GM12873 (cell line): ENCODE data around the gene VWA3B.

Source experiments
- TF ChIP-seq, protein P1 (sequence below): IDR thresholded peaks from 2 replicates; pipeline ENCODE4 v1.5.1; 2012; ENCODE audit warnings: low read depth, mild to moderate bottlenecking, moderate library complexity, low read length, control low read depth; ENCODE audit not compliant: insufficient read depth; ENCODE audit errors: missing control alignments

The VWA3B gene

DNA sequence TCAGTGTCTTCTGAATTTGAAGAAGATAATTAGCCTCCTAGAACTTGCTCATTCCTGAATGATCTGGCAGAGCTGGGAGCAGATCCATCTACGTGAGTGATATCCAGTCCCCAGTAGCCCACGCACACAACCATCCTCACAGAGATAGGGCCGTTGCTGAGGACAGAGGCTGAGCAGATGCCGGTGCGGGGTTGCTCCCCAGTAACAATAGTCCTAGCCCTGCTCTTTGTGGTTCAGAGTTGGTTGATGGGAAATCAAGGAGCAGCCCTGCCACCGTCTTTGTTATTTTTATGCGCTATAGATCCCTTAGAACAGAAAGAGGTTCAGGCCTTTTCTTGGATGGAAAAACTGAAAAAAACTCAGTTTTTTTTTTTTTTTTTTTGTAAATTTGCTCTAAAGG is 69.3 kb downstream of the VWA3B start:
- TF ChIP-seq, protein P1, sequence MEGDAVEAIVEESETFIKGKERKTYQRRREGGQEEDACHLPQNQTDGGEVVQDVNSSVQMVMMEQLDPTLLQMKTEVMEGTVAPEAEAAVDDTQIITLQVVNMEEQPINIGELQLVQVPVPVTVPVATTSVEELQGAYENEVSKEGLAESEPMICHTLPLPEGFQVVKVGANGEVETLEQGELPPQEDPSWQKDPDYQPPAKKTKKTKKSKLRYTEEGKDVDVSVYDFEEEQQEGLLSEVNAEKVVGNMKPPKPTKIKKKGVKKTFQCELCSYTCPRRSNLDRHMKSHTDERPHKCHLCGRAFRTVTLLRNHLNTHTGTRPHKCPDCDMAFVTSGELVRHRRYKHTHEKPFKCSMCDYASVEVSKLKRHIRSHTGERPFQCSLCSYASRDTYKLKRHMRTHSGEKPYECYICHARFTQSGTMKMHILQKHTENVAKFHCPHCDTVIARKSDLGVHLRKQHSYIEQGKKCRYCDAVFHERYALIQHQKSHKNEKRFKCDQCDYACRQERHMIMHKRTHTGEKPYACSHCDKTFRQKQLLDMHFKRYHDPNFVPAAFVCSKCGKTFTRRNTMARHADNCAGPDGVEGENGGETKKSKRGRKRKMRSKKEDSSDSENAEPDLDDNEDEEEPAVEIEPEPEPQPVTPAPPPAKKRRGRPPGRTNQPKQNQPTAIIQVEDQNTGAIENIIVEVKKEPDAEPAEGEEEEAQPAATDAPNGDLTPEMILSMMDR, result no peak

DNA sequence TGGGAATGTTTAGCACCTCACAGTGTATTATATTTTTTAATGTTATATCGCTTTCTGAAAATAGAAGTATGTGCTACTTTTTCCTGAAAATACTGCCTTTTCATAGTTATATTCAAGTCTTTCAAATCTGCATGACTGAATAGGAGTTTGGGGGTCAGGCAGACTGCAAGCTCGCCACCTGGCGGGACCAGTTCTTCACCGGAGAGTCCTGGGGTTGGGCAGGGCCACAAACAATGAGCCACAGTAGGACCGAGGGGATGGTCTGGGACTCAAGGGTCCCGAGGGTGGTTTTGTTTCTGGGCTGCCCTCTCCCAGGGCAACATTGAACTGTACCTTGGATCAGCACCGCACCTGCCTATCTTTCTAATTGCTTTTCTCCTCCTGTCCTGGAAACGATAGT is 70.6 kb downstream of the VWA3B start:
- TF ChIP-seq, protein P1, result peak; percentile 55

DNA sequence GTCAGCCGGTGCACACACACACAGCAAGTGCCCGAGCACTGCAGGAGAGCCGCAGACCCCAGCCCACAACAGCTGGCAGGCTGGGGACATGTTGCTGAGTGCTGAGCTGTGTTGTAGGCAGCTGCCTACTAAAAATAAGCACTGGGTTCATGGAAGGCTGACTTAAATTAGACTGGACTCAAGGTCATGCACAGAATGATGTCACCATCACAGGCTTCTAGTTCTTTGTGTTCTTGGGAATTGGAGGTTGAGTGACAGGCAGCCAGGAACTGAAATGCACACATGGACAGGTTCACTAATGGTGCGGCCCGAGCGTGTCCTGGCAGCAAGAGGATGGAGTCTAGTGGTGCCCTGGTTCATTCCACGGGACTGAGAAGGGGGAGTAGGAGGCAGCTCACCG is 71.3 kb downstream of the VWA3B start:
- TF ChIP-seq, protein P1, result no peak

DNA sequence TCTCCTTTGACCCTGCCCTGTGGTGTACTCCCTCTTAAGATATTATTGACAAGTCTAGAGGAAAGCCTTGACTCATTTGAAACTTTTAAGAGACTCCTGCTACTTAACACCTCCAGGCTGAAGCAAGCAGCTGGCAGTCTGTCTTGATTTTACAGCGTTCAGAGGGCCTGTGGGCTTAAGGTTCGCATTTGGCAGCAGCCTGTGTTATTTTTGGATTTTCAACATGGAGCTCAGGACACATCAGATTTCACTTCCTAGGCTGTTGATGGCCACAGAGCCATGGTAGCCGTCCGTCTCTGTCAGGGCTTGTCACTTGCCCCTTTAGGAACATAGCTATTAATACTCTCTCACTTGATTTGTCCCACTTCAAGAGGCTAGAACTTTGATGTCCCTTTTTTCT is 73.6 kb downstream of the VWA3B start:
- TF ChIP-seq, protein P1, result no peak

DNA sequence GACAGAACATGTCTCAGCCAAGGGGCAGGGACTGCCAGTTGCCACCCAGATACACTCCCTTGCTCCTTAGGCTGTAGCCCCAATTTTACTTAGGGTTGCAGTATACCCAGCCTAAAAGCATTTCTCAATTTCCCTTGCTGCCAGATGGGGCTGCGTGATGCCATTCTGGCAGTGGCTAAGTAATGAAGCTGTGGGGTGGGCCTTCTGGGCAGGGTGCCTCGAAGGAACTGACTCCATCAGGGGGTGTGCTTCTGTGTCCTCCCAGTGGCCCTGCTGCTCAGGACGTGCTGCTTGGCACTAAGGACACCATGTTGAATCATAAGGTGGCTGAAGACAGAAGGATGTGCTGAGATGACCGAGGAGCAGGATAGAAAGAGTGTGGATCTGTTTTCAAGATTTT is 74.2 kb downstream of the VWA3B start:
- TF ChIP-seq, protein P1, result no peak

DNA sequence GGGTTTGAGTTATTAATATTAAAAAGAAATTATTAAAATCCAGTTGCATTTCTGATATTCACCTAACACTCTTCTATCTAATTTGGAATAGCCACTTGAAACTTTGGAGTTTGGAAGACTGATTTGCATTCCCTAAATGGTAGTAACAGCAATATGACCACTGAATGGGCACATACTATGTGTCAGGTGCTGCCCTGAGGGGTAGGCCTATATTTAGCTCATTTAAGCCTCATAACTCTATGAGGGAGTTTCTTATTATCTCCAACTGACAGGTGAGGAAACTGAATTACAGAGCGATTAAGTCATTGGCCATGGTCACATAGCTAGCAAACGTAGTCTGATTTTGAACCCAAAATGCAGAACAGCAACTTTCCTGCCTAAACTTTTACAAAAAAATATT is 77.3 kb downstream of the VWA3B start:
- TF ChIP-seq, protein P1, result no peak

DNA sequence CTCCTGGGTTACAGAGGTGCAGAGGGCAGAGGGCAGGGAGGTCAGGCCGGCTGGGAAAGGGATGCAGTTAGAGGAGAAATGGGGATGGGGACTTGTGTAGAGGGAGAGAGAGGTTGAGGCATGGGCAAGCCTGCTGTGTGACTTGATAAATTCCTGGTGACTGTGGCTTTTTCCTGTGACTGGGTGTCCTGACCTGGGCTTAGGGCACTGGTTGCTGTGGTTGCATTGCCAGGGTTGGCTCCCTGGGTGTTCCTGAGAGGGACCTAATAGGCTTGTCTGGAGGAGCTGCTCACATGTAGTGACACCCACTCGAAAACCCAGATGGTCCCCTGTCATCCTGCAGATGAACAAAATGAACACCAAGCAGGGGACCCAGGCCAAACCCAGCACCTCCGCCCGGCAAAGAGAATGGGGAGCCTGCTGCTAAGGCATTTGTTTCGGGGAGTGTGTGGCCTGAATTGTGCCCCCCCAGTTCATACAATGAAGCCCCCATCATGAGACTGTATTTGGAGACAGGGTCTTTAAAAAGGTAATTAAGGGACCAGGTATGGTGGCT is 78.6 kb downstream of the VWA3B start:
- TF ChIP-seq, protein P1, result no peak
